CD4-positive, alpha-beta T cell treated with Interleukin-21 for 1 hour (primary cell): ENCODE data around the gene PRKCA.
A peak's percentile ranks its signal among the peaks of the same experiment; 100 is the strongest.

Source experiments
- DNase-seq: peaks from one replicate; pipeline ENCODE4 v3.0.0-alpha.2; 2020

PRKCA gene

DNA sequence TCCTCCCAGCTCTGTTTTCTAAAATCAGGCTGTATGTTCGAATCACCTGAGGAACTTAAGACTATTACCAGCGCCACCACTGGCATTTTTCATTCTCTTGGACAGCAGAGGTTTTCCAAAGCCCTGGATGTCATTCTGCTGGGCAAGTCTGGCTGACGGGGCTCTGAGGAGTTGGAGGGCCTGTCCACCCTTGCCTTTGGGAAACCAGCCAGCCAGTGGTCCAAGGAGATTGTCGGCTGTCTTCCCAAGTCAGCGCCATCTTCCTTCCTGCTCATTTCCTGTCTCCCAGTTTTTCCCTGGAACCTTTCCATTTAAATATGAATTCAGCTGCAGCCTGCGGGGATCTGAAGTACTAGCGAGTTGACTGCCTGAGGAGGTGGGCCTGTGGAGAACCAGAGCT is 258.3 kb downstream of the PRKCA start:
- no peak for DNase-seq

DNA sequence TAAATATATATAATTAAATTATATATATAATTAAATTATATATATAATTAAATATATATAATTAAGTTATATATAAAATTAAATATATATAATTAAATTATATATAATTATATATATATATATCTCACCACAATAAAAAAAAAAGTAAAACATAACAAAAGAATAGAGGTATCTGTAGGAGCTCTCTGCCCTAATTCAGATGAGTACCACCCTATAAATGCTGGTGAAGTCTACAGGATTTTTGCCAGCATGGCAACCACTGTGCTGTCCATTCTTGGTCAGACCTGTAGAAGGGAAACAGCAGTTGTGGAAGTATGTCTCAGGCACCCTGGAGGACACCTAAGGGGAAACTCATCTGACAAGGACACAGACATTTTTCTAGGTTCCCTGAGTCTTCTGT is 259.7 kb downstream of the PRKCA start:
- no peak for DNase-seq

- no peak for DNase-seq
Observed at GRCh38 chr17:66564992-66565465, 262.6 kb downstream of the PRKCA start.

GRCh38 chr17:66567234-66568170 is 265.1 kb downstream of the PRKCA start:
- peak; percentile 79 for DNase-seq

GRCh38 chr17:66569572-66569971 is 267.2 kb downstream of the PRKCA start:
- no peak for DNase-seq

GRCh38 chr17:66570447-66571195 is 268.2 kb downstream of the PRKCA start:
- no peak for DNase-seq

- no peak for DNase-seq
Observed at GRCh38 chr17:66571745-66572144, 269.3 kb downstream of the PRKCA start.

DNA sequence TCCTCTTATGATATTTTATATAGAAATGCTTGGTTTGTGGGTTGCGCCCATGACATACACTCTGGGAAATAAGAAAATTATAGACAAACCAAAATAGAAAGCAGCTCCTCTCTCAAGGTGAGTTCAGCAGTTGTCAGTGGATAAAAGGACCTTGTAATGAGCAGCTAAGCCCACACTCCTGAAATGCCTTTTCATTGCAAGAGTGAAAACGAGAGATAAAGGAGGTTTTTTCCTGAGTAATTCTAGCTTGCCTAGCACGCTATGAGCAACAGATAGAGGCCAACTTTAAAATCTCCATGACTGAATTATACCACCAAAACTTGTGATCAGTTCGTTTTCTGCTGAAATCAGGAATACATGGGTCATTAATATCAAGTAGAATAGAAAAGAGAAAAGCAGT is 270.7 kb downstream of the PRKCA start:
- no peak for DNase-seq

DNA sequence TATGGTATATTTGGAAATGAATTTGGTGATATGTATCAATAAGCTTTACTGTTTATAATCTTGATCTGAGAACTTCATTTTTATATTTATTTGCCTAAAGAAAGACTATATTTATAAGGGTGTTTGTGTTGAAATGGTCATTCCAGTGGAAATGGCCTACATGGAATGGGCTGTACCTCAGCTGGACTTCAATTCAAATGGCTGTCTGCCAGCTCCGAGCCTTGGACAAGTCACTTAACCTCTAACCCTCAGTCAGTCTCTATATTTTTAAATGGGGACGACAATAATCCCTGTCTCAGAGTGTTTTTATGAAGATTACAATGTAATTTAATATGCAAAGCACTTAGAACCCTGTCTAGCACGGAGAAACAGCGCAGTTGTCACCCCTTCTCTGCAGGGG is 271.7 kb downstream of the PRKCA start:
- no peak for DNase-seq

DNA sequence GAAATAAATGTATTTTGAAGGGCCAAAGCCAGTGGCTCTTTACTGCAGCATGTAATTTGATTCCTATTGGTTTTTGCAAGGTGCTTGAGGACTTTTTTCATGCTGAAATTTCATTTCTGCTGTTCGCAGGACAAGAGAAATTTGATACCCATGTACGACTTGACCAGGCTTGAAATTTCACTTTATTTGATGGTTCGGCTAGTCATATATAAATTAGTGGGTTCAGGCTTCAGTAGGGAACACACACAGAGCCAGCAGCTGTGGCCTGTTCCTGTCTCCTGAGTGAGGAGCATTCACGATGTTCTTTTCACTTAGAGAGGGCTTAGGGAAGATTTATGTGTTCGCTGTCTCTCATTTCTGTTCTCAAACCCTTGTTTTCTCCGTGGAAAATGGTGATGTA is 274.1 kb downstream of the PRKCA start:
- no peak for DNase-seq

- DNase-seq, result no peak
Observed at GRCh38 chr17:66577041-66577440, 274.6 kb downstream of the PRKCA start.

DNA sequence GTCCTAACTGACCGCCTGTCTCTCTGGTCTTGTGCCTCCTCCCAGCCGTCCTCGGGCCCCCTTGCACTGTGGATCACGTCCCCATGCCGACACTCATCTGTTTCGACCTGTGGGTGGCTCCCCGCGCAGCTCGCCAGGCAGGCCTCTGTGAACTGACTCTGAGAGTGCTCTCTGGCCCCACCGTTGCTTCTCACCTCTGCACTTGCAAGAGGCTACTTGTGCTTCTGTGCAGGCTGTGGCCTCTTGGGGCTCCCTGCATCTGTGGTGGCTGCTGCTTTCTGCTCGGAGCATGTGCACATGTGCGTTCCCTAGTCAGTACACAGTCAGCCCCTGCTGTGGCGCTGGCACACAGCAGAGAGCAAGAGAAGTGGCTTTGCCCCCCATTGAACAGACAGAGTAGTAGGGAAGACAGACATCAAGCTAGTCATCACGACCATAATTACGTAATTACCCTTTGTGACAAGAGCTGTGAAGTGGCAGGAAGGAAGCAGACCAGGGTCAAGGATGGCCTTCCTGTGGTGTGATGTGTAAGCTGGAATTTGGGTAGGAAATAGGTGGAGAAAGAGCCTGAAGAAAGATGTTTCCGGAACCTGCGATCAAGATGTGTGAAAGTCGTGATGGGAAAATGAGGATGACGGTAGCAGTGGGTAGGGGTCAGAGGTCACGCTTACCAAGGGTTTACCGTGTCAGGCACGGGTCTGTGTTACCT is 276.5 kb downstream of the PRKCA start:
- no peak for DNase-seq

DNA sequence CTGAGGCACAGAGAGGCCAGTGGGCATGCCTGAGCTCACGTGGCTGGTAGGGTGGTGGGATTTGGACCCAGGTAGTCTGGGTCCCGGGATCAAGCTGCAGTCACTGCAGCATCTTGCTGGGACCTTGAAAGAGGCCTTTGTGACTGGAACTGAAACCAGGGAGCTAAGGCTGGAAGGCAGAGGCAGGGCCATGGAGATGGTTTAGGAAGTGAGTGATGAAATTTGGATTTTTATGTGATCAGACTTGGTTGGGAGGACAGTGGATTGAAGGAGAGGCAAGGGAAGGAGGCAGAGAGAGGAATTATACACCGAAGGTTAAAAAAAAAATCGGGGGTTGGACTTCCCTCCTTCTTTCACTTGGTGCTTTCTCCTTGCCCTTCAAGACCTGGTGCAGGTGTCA is 277.1 kb downstream of the PRKCA start:
- no peak for DNase-seq

GRCh38 chr17:66580184-66580955 is 278.0 kb downstream of the PRKCA start:
- no peak for DNase-seq

GRCh38 chr17:66580956-66581391 is 278.6 kb downstream of the PRKCA start:
- DNase-seq, result no peak

DNA sequence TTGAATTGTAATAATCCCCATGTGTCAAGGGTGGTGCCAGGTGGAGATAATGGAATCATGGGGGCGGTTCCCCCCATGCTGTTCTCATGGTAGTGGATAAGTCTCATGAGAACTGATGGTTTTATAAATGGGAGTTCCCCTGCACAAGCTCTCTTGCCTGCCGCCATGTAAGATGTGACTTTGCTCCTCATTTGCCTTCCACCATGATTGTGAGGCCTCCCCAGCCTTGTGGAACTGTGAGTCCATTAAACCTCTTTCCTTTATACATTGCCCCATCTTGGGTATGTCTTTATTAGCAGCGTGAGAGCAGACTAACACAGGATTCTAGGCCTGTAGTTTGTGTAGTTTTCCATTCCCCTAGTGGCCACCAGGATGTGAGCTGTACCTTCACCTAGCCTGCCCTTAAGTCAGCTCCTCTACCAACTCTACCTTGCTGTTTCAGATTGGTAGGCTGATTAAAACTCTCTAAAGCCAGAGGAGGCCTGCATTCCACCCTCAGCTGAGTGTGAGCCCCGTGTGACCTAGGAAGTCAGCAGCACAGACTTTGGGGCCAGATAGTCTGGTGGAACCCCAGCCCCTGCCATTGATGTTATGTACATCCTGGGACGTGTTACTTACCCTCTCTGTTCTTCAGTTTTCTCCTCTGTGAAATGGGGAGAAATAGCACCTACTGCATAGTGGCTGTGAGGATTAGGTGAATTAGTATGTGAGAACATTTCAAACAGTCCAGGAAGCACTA is 280.1 kb downstream of the PRKCA start:
- DNase-seq, result no peak

DNA sequence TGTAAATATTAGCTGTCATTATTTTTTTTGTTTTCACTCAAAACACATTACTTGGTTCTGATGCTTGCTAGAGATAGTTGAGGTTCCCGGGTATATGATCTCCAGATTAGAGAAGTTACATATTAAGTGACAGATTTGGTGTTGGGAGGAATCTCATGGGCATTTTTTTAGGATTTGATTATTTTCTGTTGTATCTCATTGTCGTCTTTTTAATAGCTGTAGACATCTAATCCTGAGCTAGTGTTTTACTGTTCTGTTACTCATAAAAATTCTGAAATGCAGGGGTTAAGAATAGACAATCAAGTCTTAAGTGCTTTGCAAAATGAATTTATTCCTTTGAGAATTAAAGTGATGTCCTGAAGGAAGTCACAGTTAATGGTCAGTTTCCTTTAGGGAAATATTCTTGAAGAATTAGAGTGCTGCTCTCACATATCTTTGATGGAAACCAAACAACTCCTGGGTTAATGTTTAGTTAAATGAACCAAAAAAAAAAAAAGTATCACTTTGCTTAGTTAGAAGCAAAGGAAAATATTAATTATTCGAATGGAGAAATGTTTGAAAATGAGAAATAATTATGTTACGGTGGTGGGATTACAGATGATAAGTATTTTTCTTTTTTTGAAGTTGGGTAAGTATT is 280.8 kb downstream of the PRKCA start:
- DNase-seq, result no peak

DNA sequence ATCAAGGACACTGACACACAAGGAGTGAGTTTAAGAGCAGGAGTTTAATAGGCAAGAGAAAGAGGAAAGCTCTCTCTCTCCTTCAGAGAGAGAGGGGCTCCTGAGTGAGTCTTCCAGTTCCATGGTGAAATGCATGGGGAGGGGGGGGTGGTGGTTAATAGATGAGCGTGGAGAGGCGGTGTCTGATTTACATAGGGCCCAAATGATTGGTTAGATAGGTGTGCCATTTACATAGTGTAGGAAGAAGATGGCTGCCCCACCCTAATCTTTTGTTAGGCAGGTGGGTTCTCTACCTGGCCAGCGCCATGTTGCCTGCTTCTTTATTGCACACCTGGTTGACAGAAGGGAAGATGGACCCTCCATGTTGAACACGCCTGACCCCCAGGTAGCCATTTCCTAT is 282.5 kb downstream of the PRKCA start:
- DNase-seq, result no peak

DNA sequence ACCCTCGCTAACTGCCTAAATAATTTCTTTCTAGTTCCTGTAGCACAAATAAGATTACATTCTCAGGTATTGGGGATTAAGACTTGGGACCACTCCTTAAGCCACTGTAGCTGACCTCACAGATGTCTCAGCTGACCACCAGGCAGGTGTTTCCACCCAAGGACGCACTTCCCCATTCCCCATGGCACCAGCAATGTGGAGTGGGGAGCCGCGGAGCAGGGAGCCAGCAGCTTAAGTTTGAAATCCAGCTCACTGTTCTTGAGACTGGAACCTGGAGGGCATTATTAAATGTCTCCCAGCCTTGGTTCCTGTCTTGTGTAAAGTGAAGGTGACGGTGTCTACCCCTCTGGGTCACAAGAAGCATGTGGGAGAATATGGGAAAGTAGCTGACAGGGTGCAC is 283.1 kb downstream of the PRKCA start:
- DNase-seq, result no peak

GRCh38 chr17:66589892-66590291 is 287.5 kb downstream of the PRKCA start:
- DNase-seq, result no peak

GRCh38 chr17:66593116-66593515 is 290.7 kb downstream of the PRKCA start:
- no peak for DNase-seq
